ENCODE data around the gene TMEM186. TPM values are rescaled to one million over a fixed set of nuclear protein-coding genes. Genes with fewer than 3 reads are reported as not detected.

Gene TMEM186
- total and polyA plus RNA-seq, 9 of the 15 experiments (the other 6 are each of a cell fraction or from before 2014, with no cell fraction given) = 10.1 to 33.4 (median 16.4) TPM

GRCh38 chr16:8797364-8798173, at the start of gene TMEM186, which contains the start of gene PMM2 (continued):
- no peak for TF ChIP-seq MLX (CRISPR knock-in tag; conservative IDR thresholded peaks at IDR 0.05)
- peak; percentile 62 for TF ChIP-seq PCBP1 (IDR thresholded peaks at IDR 0.05; ENCODE audit: low read depth, low read length, poor library complexity, severe bottlenecking)
- TF ChIP-seq IRF9 (tag; IDR thresholded peaks at IDR 0.05) = no peak
- TF ChIP-seq IRF1 (CRISPR knock-in tag; IDR thresholded peaks at IDR 0.05; ENCODE audit: borderline replicate concordance) = no peak
- TF ChIP-seq FOXO4 (CRISPR knock-in tag; IDR thresholded peaks at IDR 0.05) = no peak
- TF ChIP-seq CBX8 (IDR thresholded peaks at IDR 0.05; ENCODE audit: borderline replicate concordance, extremely low read depth, low read depth, low read length, poor library complexity, severe bottlenecking) = no peak
- no peak for TF ChIP-seq ZNF212 (CRISPR knock-in tag; IDR thresholded peaks at IDR 0.05)
- TF ChIP-seq SP1 (CRISPR knock-in tag; IDR thresholded peaks at IDR 0.05) = peak; percentile 55
- TF ChIP-seq ETS2 (tag; IDR thresholded peaks at IDR 0.05; ENCODE audit: borderline replicate concordance, poor library complexity, severe bottlenecking) = no peak
- TF ChIP-seq RB1 (IDR thresholded peaks at IDR 0.05; ENCODE audit: low read depth) = peak; percentile 59; the same call in 1 of the 2 replicates
- no peak for TF ChIP-seq HMG20A (CRISPR knock-in tag; conservative IDR thresholded peaks at IDR 0.05)
- peak; percentile 90 for TF ChIP-seq ZNF395 (CRISPR knock-in tag; IDR thresholded peaks at IDR 0.05)
- TF ChIP-seq PHB (CRISPR knock-in tag; IDR thresholded peaks at IDR 0.05) = no peak
- TF ChIP-seq MED1 (CRISPR knock-in tag; IDR thresholded peaks at IDR 0.05; ENCODE audit: borderline replicate concordance) = no peak
- TF ChIP-seq STAT6 (CRISPR knock-in tag; IDR thresholded peaks at IDR 0.05) = no peak; the same call in 1 of the 2 replicates
- no peak for TF ChIP-seq HMG20B (CRISPR knock-in tag; IDR thresholded peaks at IDR 0.05)
- TF ChIP-seq ARID1B (IDR thresholded peaks at IDR 0.05) = no peak
- TF ChIP-seq ZNF583 (CRISPR knock-in tag; IDR thresholded peaks at IDR 0.05) = no peak; the same call in 1 of the 2 replicates

Data from K562 (cell line).